HepG2 (cell line): ENCODE data around the gene BICRAL. TPM values are rescaled to one million over a fixed set of nuclear protein-coding genes. Genes with fewer than 3 reads are reported as not detected.

ENCODE experiments used
- ARID2 ChIP-seq: sonication (generic); formaldehyde crosslinking; IDR thresholded peaks from 2 replicates; pipeline ENCODE4 v1.8.1; 2022; ENCODE audit warnings: mild to moderate bottlenecking, missing genetic modification reagents, borderline replicate concordance
- ATM ChIP-seq: fragments of 450-650 bp; IDR thresholded peaks from 2 replicates; pipeline ENCODE4 v1.7.1; 2017; ENCODE audit warnings: mild to moderate bottlenecking, borderline replicate concordance
- CAMTA2 ChIP-seq: sonication (generic); formaldehyde crosslinking; IDR thresholded peaks from 2 replicates; pipeline ENCODE4 v1.4.0; 2020; ENCODE audit warnings: mild to moderate bottlenecking, missing genetic modification reagents, borderline replicate concordance
- FOXA3 ChIP-seq: IDR thresholded peaks from 2 replicates; pipeline ENCODE4 v1.6.1; 2016; ENCODE audit warnings: missing genetic modification reagents, missing compliant biosample characterization
- HNRNPH1 ChIP-seq: fragments of 200-400 bp; formaldehyde crosslinking; optimal IDR thresholded peaks from 2 replicates; pipeline ENCODE3; 2017; ENCODE audit warnings: mild to moderate bottlenecking, low read depth, low read length
- PATZ1 ChIP-seq: sonication (generic); formaldehyde crosslinking; IDR thresholded peaks from 2 replicates; pipeline ENCODE4 v1.4.0; 2020; ENCODE audit warnings: missing genetic modification reagents
- PBX3 ChIP-seq: sonication (generic); formaldehyde crosslinking; IDR thresholded peaks from 2 replicates; pipeline ENCODE4 v1.8.1; 2023; ENCODE audit warnings: missing genetic modification reagents, inconsistent platforms, borderline replicate concordance
- PCBP2 ChIP-seq: fragments of 200-400 bp; formaldehyde crosslinking; optimal IDR thresholded peaks from 2 replicates; pipeline ENCODE3; 2018; ENCODE audit warnings: low read length, low read depth; ENCODE audit not compliant: poor library complexity, severe bottlenecking
- PRDM15 ChIP-seq: sonication (generic); formaldehyde crosslinking; IDR thresholded peaks from 2 replicates; pipeline ENCODE4 v1.4.0; 2020; ENCODE audit warnings: missing genetic modification reagents
- PRPF4 ChIP-seq: fragments of 200-400 bp; formaldehyde crosslinking; IDR thresholded peaks from 2 replicates; pipeline ENCODE4 v1.6.1; 2016; ENCODE audit warnings: low read length, low read depth; ENCODE audit not compliant: poor library complexity, severe bottlenecking
- TSC22D2 ChIP-seq: sonication (generic); formaldehyde crosslinking; IDR thresholded peaks from 2 replicates; pipeline ENCODE4 v1.5.1; 2020; ENCODE audit warnings: missing genetic modification reagents, mild to moderate bottlenecking, borderline replicate concordance
- ZBTB38 ChIP-seq: sonication (generic); formaldehyde crosslinking; IDR thresholded peaks from 2 replicates; pipeline ENCODE4 v1.5.1; 2020; ENCODE audit warnings: mild to moderate bottlenecking, missing genetic modification reagents
- ZFP82 ChIP-seq: sonication (generic); formaldehyde crosslinking; IDR thresholded peaks from 2 replicates; pipeline ENCODE4 v1.5.1; 2020; ENCODE audit warnings: mild to moderate bottlenecking, missing genetic modification reagents, borderline replicate concordance
- ZNF512B ChIP-seq: sonication (generic); formaldehyde crosslinking; IDR thresholded peaks from 2 replicates; pipeline ENCODE4 v1.5.1; 2020; ENCODE audit warnings: missing genetic modification reagents, mild to moderate bottlenecking, borderline replicate concordance
- ZNF556 ChIP-seq: sonication (generic); formaldehyde crosslinking; IDR thresholded peaks from 2 replicates; pipeline ENCODE4 v1.4.0; 2020; ENCODE audit warnings: mild to moderate bottlenecking, missing genetic modification reagents, borderline replicate concordance
- ZNF780A ChIP-seq: sonication (generic); formaldehyde crosslinking; IDR thresholded peaks from 2 replicates; pipeline ENCODE4 v1.8.0; 2022; ENCODE audit warnings: mild to moderate bottlenecking, missing genetic modification reagents, moderate library complexity
- polyA plus RNA-seq, 8 experiments: library from polyadenylated mRNA; depleted of rRNA in 3 of 8; stranded (reverse) in 7 of 8; unstranded in 1 of 8; fragments of >200 nt; fragmentation: Illumina TruSeq in 4 of 8; extraction: Trizol in 4 of 8; gene quantifications; 2 replicates each; pipeline versions ENCODE4 v1.2.1 to v1.2.3, GENCODE V29; 2011 to 2016; ENCODE audit warnings: low read depth in 4 of 8, missing spikeins in 1 of 8, mixed read lengths in 1 of 8; ENCODE audit not compliant: insufficient read depth in 1 of 8
- total RNA-seq, 5 experiments: library from RNA; depleted of rRNA; stranded (reverse); fragments of >200 nt; fragmentation: Illumina TruSeq; extraction: Trizol; gene quantifications; 2 replicates each; pipeline ENCODE4 v1.2.3, GENCODE V29; 2016; ENCODE audit warnings: low read depth in 1 of 5

Gene BICRAL
- total and polyA plus RNA-seq, 2 of the 13 experiments (the other 11 are each of a cell fraction or from before 2014, with no cell fraction given): 5.0 to 13.5 TPM

GRCh38 chr6:42745640-42746462, 36.0 kb upstream of the BICRAL start, which contains the start of gene TBCC (continued):
- TF ChIP-seq ZNF556 (CRISPR knock-in tag) (0 out of 2 replicates have a peak, but pooled peaks have one; percentile 42), PATZ1 (CRISPR knock-in tag) (peak; percentile 53), ATM (no peak), PRDM15 (CRISPR knock-in tag) (peak; percentile 54; the same call in 1 of the 2 replicates), PBX3 (CRISPR knock-in tag) (no peak), FOXA3 (CRISPR knock-in tag) (peak; percentile 34), PRPF4 (no peak), ARID2 (CRISPR knock-in tag) (peak; percentile 21; the same call in 1 of the 2 replicates), ZNF780A (0 out of 2 replicates have a peak, but pooled peaks have one; percentile 15), PCBP2 (no peak), ZFP82 (CRISPR knock-in tag) (no peak; the same call in 1 of the 2 replicates), HNRNPH1 (no peak), CAMTA2 (CRISPR knock-in tag) (no peak), ZBTB38 (CRISPR knock-in tag) (peak; percentile 81), ZNF512B (peak; percentile 79; the same call in 1 of the 2 replicates), TSC22D2 (CRISPR knock-in tag) (0 out of 2 replicates have a peak, but pooled peaks have one; percentile 52)
